Measurements from ENCODE around the gene IZUMO1R.
"Not testable (repeated sequence)": the region's sequence is repeated elsewhere in the genome, so short reads cannot be mapped to it uniquely, and the experiment has no call there.

Gene IZUMO1R

DNA sequence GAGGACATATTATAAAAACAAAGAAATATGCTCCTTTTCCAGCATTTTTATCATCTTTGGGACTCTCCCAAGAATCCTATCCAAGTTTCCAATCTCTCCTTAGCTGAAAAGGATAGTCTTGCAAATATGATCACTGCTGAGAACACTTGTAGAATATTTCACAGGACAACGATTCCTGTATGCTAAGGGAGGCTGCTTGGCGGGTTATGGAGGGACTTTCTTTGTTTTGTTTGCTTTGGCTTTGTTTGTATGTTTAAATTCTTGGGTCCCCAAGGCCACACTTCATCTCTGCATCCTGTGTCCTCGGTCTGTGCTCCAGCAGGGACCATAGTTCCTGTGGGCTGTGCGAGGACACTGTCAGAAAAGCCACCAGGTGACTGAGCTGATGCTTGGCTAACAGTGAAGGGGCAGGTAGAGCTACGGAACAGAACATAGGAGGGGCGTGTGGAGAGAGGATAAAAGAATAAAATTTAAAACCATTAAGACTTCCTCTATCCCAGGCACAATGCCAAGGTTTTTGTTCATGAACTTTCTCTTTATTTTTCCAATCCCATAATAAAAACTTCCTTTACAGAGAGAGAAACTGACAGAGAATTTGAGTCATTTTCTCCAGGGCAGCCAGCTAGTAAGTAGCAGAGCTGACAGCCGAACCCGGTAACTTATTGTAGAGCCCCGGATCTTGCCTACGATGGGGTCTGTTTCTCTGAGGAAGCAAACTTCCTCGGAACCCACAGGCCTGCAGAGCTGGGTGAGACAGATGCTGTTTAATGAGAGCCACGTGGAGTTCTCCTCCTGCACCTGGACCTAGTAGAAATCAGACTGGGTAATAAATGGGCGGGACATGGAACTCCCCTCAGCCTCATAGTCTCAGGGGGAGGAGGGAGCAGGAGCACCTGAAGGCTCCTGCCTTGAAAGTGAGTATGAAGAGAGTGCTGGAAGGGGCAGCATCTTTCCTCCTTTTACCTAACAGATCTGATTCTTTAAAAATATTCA, at the start of gene IZUMO1R:
IZUMO1R (plus strand) TSS at position 615 of the 993 bp plus-strand sequence. CDS start 1,057 bp downstream, outside the sequence.
- DNase-seq, result no peak

- DNase-seq, result no peak
Measured at GRCh38 chr11:94271885-94272372, 32.5 kb upstream of the IZUMO1R start.

GRCh38 chr11:94272738-94273313, 31.6 kb upstream of the IZUMO1R start:
- DNase-seq, result no peak

GRCh38 chr11:94275961-94276360, 28.4 kb upstream of the IZUMO1R start:
- no peak for DNase-seq

GRCh38 chr11:94276943-94277342, 27.4 kb upstream of the IZUMO1R start:
- no peak for DNase-seq

DNA sequence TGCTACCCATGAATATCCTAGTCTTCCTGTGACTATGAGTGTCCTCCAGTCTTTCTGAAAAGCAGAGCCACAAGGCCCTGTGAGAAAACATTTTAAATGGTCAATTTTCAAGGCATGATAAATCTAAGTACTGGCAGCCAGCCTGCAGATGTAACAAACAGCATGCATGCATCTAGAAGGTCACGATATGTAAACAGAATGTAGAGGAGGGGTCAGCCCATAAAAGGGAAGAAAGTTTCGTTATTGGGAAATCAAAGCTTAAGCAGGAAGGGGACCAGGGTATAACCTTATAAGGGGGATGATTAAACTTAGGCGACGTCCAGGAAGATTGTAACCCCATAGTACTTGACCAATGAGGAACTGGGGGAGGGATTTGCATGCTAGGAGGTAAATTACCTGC, 26.2 kb upstream of the IZUMO1R start:
- DNase-seq, result not testable (repeated sequence)

DNA sequence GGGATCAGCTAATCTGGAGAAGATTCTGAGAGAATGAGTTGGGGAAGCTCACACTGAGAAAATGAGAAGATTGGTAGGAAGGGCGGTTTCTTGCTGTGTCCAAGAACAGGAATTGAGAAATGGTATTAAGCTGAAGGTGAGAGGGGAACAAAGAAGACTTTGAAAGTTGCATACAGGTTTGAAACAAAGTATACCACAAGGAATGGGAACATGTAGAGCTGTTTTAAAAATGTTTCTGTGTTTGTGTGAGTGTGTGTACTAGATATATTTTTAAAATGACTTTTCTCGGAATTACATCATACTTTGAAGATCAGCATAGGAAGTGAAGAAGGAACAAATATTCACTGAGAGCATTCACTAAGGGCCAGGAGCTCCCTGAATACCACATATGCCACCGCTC, 24.4 kb upstream of the IZUMO1R start:
- no peak for DNase-seq

- no peak for DNase-seq
Measured at GRCh38 chr11:94281324-94281723, 23.1 kb upstream of the IZUMO1R start.

- DNase-seq, result no peak
Measured at GRCh38 chr11:94283678-94284077, 20.7 kb upstream of the IZUMO1R start.

DNA sequence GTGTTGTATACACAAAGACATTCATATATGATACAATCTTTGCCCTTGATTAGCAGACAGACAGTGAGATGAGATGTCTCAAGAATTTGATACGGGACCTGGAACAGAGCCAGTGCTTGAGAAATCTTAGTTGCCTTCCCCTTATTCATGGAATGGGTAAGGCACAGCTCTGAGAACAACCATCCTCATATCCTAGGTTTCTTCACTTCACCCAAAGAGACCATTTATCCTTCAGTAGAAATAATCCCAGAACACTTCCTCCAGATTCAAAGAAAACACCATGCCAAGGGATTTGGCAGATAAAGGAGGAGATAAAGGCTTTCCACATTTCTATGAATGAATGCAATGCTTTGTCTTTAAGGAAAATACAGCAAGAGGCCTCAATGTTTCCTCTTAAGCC, 8.8 kb upstream of the IZUMO1R start:
- DNase-seq, result no peak

DNA sequence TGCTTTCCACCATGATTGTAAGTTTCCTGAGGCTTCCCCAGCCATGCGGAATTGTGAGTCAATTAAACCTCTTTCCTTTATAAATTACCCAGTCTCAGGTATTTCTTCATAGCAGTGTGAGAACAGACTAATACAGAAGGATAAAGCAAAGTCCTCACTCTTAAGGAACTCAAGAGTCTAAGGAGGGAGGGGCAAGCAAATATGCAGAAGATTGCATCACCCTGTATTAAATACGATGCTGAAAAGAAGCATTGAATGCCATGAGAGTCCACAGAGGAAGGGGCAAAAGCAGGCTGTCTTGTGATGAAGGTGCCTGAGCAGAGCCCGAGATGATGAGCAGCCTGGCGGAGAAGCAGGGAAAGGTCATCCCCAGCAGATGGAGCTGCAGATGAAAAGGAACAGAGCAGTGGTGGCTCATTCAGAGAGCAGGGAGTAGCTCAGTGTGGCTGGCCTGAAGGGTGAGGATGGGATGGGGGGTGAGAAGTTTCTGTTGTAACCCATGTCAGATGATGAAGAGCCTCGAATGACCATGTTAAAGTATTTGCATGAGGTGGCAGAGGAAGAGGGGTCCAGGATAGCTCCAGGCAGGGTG, 6.3 kb upstream of the IZUMO1R start:
- DNase-seq, result no peak

GRCh38 chr11:94302776-94303175, 1.6 kb upstream of the IZUMO1R start:
- no peak for DNase-seq

- DNase-seq, result no peak
Measured at GRCh38 chr11:94305146-94305545, 766 bp downstream of the IZUMO1R start.

DNA sequence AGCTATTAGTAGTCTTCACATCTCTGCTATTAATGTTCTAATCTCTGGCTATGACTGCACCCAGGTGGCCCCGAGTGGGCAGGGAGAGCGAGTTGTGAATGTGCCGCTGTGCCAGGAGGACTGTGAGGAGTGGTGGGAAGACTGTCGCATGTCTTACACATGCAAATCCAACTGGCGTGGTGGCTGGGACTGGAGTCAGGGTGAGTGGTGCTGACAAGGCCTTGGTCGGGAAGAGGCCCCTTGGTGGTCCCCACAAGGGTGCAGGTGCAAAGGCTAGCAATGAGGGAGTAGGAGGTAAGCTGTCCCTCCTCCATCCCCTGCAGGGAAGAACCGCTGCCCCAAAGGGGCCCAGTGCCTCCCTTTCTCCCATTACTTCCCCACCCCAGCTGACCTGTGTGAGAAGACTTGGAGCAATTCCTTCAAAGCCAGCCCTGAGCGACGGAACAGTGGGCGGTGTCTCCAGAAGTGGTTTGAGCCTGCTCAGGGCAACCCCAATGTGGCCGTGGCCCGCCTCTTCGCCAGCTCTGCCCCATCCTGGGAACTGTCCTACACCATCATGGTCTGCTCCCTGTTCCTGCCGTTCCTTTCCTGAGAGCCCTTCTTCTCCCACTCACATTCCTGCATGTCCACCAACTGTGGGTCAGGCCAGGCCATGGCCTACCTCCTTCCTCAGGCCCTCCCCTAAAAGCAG, 2.9 kb downstream of the IZUMO1R start:
- DNase-seq, result no peak

- no peak for DNase-seq
Measured at GRCh38 chr11:94308024-94308423, 3.6 kb downstream of the IZUMO1R start.

DNA sequence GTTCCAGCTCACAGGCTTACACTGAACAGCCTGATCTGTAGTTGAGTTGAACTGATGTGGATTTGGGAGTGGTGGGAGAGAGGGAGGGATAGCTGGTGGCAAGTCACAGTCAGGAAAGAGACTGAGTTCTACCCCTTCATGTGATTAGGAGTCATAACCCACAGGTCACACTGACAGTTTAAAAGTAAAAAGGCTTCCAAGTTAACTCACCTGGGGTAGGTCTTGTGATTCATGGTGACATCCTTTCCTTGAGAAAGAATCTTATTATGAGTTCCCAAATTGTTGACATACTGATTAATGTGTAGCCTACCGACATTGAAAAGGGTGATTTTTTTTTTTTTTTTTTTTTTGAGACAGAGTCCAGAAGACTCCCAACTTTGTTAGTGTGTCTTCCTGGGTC, 5.4 kb downstream of the IZUMO1R start:
- no peak for DNase-seq

GRCh38 chr11:94310191-94310875, 6.0 kb downstream of the IZUMO1R start:
- DNase-seq, result no peak

DNA sequence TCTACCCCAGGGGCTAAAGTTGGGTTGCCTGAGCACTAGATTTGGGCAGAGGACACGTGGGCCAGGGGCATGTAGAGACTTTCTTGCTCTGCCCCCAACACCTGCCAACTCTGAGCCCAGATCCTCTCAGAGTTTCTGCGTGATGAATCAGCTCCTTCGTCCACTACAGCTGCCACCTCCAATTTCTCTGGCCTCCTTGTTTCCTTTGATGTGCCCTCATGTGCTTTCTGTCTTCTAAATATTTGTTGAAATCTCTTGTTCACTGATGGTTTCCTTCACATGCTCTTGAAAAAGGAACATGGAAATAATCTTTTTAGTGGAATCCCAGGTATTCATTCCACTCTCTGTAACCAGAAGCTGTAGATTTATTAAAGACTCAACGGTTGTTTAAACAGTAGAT, 8.0 kb downstream of the IZUMO1R start:
- no peak for DNase-seq

- DNase-seq, result no peak
Measured at GRCh38 chr11:94314064-94314463, 9.7 kb downstream of the IZUMO1R start.

GRCh38 chr11:94315664-94316063, 11.3 kb downstream of the IZUMO1R start:
- DNase-seq, result no peak

DNA sequence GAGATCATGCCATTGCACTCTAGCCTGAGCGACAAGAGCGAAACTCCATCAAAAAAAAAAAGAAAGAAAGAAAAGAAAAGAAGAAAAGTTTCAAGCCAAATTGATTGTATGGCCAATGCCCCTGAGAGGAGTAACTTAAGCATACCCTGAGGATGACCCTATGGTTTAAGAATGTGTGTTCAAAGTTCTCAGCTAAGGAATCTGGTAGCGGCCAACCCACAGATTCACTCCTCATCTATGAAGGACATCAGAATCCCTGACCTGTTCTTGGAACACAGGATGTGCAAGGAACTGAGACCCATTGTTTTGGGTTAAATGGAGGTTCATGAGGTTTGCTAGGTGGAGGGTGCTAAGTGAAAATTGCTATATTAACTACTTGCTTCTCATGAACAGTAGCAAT, 18.1 kb downstream of the IZUMO1R start:
- no peak for DNase-seq

DNA sequence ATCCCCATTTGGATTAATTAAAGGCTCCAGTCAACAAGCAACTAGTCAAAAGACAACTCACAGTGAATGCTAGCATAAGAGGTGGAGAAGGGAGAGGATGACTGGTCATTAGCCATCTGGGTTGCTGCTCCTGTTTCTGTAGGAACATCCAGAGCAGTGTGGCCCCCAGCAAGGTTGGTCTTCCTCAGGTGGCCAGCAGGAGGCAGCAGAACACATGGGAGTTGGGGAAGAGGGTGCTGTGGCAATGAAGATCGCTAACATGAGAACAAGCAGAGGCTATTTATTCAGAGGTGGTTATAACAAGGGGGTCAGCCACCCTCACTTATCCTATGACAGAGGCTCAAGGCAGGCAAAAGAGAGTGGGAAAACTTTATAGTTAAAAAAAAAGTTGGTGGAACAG, 21.3 kb downstream of the IZUMO1R start:
- no peak for DNase-seq

Measured in hippocampal formation (tissue), 2 donors.